Posterior cingulate gyrus (tissue), 11 donors: ENCODE data around the gene MED12L.

Experiments
- DNase-seq, 10 donors: peaks; one replicate each; pipeline versions ENCODE4 v3.0.0 to v3.0.0-alpha.2; 2020 to 2021; ENCODE audit warnings: mixed read lengths in 3 of 10
- intact Hi-C: fragments of 100-400 bp; cut with DNase I; formaldehyde crosslinking; loops from one replicate; pipeline ENCODE4 v1.15.1; 2023

MED12L gene

DNA sequence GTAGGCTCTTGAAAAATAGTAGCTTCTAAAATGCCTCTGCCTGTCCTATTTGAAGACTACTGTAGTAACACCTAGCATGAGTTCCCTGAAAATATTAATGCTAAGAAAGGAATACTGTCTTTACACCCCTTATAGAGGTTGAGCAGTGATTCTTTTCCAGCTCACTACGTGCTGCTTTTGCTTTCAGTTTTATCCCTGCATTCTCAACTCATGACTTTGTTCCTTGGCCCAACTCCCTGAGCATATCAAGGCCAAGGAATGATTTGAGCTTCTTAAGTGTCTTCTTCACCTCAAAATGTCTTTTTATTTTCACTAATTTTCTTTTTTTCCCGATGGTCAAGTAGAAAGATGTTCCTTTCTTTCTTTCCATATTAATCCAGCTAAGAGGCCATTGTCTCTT is 260.4 kb downstream of the MED12L start:
- intact Hi-C loops, result no loop called here
- no peak for DNase-seq

DNA sequence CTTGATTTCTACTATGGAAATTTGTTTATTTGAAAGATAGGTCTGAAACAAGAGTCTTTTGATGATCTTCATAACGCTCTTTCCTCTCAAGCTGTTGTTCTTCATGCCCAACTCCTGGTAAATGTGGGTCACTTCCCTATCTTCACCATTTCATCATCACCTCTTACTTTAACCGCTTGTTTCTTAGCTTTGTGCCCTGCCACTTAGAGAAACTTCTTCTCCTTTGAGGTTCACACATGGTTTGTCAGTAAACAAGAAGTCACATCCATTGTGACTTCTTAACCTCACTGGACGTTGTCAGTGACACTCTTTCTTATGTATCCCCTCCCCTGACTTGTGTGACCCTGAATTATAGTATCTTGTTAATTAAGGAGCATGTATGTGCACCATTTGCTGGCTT is 260.8 kb downstream of the MED12L start:
- intact Hi-C loops, result no loop called here
- no peak for DNase-seq

DNA sequence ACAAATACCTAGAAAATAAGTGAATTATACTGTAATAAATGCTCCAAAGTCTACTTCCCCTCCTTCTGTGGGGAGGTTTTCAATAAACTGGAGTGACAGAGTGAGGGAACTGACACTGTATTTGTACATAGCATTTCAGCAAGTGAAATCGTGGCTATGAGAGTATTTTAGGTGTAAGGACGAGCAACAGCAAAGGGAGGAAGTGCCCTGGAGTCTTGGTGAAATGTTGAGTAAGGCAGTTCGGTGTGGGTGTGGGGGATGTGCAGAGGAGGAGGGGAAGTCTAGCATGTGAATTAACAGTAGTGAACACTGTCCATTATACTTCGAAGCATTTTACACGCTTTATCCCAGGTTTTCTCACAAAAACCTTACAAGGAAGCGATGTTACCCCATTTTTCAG is 262.0 kb downstream of the MED12L start:
- DNase-seq, result peak in 3 of 10 donors; percentile 15 to 37 (median 16)
- intact Hi-C loops, result no loop called here

DNA sequence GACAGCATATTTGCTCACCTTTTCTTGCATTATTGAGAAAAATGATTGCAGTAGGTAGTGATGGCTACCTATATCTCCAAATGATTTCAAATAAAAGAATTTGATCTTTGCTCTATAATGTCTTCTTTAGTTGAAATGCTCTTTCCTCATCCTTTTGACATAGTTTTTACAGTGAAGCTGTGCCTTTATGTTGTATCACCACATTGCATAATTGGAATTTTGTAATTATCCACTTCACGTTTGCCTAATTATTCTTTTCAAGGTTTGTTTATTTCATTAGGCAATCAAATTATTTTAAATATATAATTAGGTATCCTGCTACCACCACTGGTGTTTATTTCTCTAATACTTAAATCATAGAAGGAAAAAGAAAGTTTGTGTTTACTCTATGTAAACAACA is 265.2 kb downstream of the MED12L start:
- intact Hi-C loops, result no loop called here
- no peak for DNase-seq

DNA sequence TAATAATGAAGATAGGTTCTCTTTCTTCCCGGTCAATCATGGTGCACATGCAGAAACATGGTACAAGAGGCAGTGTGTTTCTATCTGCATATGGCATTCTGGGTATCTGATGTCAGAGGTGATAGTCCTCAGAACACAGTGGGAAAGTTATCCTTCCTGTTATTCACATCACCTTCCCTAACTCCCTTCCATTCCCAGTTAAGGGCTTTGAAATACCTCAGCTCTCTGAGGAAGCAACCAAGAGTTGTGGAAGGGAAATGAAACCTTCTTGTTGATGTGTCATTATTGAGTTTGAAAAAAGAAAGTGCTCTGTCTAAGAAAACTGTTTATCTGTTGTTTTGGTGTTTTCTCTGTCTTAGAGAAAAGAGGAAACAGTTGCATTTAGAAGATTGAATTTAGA is 265.8 kb downstream of the MED12L start:
- no peak for DNase-seq
- intact Hi-C loops, result no loop called here

DNA sequence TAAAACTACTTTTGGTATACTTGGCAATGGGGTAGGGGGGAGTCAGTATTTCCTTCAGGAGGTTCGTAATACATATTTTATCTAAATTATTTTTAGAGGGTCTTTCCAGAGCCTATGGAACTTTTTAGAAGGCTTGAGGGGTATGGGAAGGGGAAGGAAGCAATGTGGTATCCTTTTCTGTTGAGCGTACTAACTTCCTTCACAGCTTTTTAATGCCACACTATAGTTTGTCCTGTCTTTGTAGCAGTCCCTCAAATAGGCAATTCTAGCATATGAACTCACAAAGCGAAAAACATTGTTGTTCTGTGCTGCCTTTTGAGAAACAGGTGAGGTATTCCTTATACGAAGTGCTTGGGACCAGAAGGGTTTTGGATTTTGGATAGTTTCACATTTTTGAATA is 266.2 kb downstream of the MED12L start:
- intact Hi-C loops, result no loop called here
- DNase-seq, result no peak

DNA sequence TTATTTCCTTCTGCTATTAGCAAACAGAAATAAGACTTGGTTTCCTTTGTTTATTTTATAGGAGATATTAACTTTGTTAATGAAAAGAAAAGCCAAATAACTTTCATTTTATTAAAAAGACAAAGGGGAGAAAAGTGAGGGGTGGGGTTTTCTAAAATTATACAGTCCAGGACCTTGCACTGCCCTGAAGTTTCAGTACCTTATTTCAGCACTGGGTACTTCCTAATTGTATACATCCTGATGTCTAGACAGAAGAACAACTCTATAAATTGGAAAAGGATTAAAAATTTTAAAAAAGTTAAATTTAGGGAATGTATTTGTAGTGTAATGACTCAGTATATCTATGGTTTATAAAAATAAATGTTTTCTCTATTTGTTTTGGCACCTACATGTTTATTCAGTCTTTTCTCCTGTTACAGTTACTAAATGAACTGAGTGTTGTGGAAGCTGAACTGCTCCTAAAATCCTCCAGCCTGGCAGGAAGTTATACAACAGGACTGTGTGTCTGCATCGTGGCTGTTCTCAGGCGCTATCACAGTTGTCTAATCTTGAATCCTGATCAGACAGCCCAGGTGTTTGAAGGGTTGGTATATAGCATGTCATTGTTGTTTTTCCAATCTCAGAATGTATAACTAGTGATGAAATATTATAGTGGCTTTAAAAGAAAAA is 271.5 kb downstream of the MED12L start:
- intact Hi-C loops, result no loop called here
- DNase-seq, result peak in 3 of 10 donors; percentile 9 to 55 (median 10)

DNA sequence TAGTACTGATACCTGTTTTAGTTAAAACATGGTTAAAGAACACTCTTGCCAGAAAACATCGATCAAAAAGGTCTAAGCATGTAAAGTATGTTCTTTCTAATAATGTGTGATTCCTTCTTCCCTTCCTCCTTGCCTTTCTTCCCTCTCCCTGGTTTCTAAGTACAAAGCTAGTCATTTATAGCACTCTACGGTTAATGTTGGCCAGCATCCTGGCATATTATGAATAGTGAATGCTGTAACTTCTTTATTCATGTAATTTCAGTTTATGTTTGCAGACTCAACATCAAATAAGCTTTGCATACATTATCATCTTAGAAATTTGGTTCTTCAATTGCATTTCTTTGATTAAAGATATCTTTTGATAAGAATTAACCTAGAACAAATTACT is 272.0 kb downstream of the MED12L start:
- intact Hi-C loops, result no loop called here
- no peak for DNase-seq

DNA sequence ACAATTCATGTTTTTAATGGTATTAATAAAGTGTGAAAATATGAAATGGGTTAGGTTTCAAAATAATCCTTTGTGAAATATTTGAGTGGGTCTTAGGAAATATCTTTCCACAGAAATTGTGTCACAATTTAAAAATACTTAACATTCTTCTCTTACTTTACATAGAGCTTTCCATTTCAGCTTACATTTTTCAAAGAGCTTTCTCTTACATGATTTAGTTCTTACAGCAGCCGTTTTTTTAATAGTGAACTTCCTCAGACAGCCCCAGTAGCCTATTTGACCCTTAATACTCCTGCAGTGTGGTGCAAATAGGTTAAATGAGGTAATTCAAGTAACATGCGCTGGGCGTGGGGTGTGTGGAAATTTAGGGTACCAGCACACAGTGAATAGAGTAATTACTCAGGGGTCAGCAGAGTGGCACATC is 277.3 kb downstream of the MED12L start:
- DNase-seq, result no peak
- intact Hi-C loops, result no loop called here

DNA sequence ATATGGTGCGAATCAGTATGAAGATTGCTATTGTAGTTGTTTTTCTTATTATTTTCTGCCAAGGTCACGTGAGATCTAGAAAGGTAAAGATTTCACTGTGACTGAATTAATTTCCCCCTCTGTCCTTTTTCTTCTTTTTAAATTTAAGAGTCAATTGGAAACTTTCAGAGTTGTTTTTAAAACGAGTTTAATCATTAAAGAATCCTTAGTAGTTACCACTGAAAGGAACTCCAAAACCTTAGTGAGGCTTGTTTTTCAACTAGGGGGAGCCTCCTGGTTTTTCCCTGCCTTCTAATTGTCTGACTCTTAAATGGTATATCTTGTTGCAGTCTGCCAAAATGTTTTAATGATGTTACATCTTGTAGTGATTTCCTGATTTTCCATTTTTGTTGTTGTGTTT is 281.5 kb downstream of the MED12L start:
- no peak for DNase-seq
- intact Hi-C loops, result no loop called here

DNA sequence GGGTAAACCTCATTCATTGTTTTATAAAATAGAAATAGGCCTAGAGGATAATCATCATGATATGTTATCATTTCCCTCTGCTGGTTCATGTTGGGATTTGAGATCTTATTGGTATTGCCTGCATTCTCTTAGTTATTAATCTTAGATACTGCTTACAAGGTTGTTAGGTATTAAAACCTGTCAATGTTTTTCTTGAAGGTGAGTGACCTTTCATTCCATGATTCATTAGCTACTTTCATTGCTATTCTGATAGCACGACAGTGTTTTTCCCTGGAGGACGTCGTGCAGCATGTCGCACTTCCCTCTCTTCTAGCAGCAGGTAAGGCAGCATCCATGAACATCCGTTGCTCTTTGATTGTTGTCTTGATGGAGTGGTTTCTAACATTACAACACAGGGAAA is 282.0 kb downstream of the MED12L start:
- DNase-seq, result no peak
- intact Hi-C loops, result no loop called here

DNA sequence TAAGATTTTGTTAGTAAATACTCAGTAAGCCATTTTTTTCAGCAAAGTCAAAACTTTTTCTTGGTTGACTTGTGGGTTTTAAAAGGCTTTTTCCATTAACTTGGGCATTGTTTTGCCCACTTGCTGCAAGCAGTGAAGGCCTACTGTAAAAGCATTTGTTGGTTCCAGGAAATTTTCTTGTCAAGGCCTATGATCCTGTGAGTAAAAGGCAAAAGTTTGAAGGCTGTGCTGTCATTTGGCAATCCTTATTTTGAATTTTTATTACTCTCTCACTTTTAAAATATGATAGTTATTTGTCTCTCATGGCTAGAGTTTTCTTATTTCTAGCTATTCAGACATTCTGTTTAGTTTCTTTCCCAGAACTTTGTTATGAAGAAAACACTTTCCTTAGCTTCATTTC is 286.1 kb downstream of the MED12L start:
- DNase-seq, result no peak
- intact Hi-C loops, result no loop called here

DNA sequence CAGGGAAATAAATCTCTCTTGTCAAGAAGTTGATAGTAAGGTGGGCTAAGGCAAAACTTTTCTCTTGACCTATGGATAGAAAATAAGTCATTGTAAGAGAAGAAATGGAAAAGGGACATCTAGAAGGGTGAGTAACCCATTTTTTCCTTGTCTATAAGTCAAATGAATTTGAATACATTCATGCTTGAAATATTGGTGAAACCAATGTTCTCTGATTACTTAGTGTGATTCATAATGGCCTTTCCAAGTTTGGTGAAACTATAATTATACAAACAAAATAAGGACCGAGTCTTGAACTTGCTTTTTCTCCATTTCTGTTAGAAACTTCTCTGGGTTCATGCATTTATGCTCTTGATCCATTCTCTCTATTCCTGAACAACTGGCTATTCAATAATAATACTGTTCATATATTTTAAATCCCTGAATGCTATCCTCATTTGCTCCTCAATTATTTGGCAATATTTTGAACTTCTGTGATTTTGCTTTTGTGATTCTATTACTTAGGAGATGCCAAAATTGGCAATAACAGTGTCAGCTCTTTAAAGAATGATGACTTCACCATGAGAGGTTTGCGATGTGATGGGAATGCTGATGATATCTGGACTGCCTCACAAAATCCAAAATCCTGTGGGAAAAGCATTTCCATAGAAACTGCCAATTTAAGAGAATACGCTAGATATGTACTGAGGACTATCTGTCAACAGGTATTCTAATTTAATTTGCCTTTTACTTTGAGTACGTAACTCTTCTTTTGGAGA is 286.8 kb downstream of the MED12L start:
- DNase-seq, result no peak

DNA sequence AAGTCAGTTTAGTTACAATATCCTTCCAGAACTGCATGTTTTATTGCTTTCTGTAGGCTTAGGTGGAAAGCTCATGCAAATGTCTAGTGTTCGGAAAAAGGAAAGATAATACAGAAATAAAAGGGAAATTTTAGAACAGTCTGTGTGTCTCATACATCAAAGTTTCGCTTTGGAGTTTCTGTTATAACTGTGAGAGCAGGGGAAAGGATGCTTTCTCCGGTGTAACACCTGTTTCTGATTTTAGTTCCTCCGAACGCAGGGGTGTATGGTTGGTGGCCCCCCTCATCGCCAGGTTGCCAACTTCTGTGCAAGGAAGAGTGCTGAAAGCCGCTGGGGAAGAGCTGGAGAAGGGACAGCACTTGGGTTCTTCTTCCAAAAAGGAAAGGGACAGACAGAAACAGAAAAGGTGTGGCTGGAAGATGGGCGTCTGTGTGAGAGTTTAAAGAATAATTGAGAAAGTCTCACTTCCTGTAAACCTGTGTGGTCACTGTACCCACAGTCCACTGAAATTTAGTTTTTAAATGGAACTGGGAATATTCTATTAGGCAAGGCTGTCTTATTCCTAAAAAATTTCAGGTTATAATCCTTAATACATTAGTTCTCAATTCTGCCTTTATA is 292.4 kb downstream of the MED12L start:
- intact Hi-C loops, result no loop called here

More for the DNA sequence above, 286.8 kb downstream of the MED12L start:
- intact Hi-C loops, result no loop called here

DNA sequence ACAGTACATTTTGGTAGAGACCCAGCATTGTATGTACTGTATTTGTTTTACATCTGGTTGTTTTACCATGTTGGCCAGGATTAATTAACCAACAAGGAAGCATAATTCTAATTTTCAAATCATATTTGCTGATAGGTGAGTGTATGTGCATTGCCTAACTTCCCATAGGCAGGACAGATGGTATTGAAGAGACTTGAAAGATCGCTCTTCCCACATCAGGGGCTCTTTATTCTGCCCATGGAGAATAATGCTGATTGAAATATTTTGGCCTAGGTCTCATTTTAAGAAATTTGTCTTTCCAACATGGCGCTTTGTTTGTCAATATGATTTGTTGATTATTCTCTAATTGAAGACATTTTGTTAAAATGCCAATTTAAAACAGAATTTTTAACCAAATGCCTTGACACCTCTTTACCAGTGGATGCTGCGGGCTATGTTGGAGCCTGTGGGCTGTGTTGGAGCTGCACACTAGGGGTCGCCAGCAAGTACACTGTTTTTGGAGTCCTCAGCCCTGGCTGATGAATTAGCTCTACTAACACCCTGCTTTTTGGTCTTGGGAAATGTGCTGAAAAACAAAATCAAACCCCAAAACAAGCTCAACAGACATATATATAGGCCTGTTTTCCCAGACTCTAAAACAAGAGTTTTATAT is 293.7 kb downstream of the MED12L start:
- DNase-seq, result peak in 1 of 10 donors; percentile 36
- intact Hi-C loops, result no loop called here

More for the DNA sequence above, 292.4 kb downstream of the MED12L start:
- no peak for DNase-seq

DNA sequence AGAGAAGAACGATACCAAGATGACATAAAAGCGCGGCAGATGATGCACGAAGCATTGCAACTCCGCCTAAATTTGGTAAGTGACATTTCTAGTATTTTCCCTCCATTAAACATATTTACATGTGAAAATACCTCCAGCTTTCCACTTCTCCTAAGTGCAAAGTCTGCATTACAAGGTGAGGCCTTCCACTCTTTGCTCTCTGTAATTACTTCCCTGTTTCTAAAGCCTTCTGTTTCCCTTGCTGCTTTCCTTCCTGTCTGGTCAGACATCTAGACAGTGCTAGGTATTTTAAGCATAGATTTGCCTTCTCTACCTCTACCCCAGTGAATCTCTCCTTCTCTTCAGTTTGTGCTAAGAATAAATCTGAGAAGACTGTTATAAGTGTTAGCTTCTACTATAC is 297.2 kb downstream of the MED12L start:
- intact Hi-C loops, result no loop called here
- no peak for DNase-seq

DNA sequence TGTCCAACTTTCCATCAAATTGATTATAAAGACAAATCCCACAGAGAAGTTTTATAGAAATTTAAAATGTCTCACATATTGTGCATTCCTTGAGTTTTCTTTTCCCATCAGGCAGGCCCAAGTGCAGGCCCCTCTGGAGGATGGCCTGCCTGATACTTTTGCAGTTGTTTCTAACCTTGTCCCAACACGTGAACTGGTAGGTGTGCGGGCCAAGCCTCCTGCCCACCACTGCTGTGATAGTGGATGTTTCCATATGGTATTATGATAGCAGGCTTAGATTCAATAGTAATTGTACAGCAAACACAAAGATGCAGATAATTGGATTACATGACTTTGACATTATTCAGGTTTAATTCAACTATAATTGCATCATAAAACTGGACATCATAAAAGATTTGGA is 297.6 kb downstream of the MED12L start:
- DNase-seq, result no peak
- intact Hi-C loops, result no loop called here

DNA sequence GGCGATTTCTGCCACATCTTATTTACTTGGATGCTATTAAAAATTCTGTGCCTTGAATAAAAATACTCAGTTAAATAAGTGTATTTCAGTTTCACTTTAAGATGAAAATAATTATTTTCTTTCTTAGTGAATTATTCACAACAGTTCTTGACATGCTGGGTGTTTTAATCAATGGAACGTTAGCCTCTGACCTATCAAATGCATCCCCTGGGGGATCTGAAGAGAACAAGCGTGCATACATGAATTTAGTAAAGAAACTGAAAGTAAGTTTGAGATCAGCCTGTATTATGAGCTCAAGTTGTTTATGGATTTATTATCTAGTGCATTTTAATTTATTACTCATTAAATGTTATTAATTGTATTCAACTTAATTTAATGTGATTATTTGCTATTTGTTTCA is 298.5 kb downstream of the MED12L start:
- no peak for DNase-seq
- intact Hi-C loops, result no loop called here

DNA sequence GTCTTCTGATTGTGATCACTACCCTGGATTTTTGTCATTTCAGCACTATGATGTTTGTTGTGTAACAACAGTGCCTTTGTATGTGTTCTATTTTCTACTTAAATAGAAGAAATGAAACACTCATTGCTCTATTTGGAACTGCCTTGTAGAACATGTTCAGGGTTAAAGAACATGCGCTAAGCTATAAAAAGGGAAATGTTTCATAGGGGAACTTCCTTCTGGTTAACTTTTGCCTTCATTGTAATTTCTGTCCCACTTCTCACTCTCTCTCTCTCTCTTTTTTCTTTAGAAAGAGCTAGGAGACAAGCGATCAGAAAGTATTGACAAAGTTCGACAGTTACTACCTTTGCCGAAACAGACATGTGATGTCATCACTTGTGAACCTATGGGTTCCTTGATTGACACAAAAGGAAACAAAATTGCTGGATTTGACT is 299.3 kb downstream of the MED12L start, which contains the start of gene P2RY12:
Gene P2RY12 (minus strand): TSS at position 13 of the 434 bp plus-strand sequence. CDS start 45,908 bp downstream, outside the sequence.
- no peak for DNase-seq
- intact Hi-C loops, result no loop called here

DNA sequence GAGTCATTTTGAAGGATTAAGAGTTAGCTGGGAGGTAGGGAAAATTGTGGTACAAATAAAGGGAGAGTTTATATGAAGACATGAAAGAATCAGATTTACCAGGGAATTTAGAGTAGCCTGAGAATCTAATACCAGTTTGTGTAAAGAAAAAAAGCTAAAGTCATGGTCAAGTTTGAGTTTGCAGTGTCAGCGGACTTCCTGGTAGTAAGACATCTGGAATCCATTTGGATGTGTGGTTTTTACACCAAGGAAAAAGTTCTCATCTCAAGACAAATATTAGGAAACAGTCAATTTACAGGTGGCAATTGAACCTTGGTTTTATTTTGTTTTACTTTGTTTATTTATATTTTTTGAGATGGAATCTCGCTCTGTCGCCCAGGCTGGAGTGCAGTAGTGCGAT is 300.6 kb downstream of the MED12L start:
- intact Hi-C loops, result no loop called here
- DNase-seq, result no peak

DNA sequence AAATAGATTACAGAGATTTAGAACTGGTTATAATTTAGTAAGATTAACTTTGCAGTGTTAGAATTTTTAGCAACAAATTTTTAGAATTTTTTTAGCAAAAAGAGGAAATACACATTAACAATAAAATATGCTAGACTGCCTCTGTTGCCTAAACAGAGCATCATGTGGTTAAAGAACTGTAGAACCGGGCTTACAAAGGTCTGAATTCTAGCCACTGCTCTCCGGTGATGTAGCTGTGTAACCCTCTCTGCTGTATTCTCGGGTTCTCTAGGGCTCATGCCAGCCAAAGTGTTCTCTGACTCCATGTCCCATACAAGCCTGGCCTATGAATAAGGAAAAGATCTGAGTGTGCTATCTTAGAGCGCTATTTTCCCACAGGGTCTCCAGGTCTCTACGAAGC is 302.0 kb downstream of the MED12L start:
- no peak for DNase-seq
- intact Hi-C loops, result no loop called here
